ENCODE data around the gene LIN28B.
A peak's percentile ranks its signal among the peaks of the same experiment; 100 is the strongest.

Gene LIN28B

GRCh38 chr6:104955491-104955890 is 1.4 kb upstream of the LIN28B start:
- ChIA-PET POLR2A (interaction anchor here (0.7 to 1.8 kb wide), 4 partner anchors 10 to 123 kb away, joined by 3 read pairs; no protein-coding TSS in a partner anchor), CTCF (interaction anchor here (0.6 to 7.2 kb wide), 14 partner anchors 10 to 467 kb away, joined by 3 to 41 read pairs (median 3); no protein-coding TSS in a partner anchor)
- Histone ChIP-seq H3K9me3 (ENCODE audit: control insufficient read depth, insufficient read depth, low read depth, low read length) (no peaks in the 10 kb centered on the region), H3K4me1 (ENCODE audit: control insufficient read depth, insufficient read depth, low read length) (peaks cover 3% of the 10 kb centered on the region; the same call in 1 of the 2 replicates), H3K4me3 (ENCODE audit: low read depth, low read length) (peak overlapping the region; percentile 80), H3K36me3 (ENCODE audit: control insufficient read depth in 2 of 2, insufficient read depth in 1 of 2, low read length in 2 of 2) (no peaks in the 10 kb centered on the region), H3K27ac (ENCODE audit: extremely low read depth, low read depth, low read length) (0 out of 2 replicates have a peak overlapping the region, but pooled peaks have one; percentile 61)
- TF ChIP-seq FEZF1 (tag by site-specific recombination; IDR thresholded peaks at IDR 0.05): no peak
- no peak for TF ChIP-seq ZNF626 (tag by site-specific recombination; IDR thresholded peaks at IDR 0.05)
- no peak for TF ChIP-seq ZNF580 (tag by site-specific recombination; IDR thresholded peaks at IDR 0.05)
- 0 out of 2 replicates have a peak, but pooled peaks have one; percentile 9 for TF ChIP-seq ZFP37 (tag by site-specific recombination; IDR thresholded peaks at IDR 0.05)
- no peak for TF ChIP-seq ZNF404 (tag by site-specific recombination; IDR thresholded peaks at IDR 0.05)
- TF ChIP-seq ZNF24 (tag by site-specific recombination; IDR thresholded peaks at IDR 0.05): no peak
- TF ChIP-seq OSR2 (tag by site-specific recombination; IDR thresholded peaks at IDR 0.05): peak; percentile 38; the same call in 1 of the 2 replicates
- 0 out of 2 replicates have a peak, but pooled peaks have one; percentile 10 for TF ChIP-seq ZNF501 (tag by site-specific recombination; IDR thresholded peaks at IDR 0.05)
- TF ChIP-seq ZNF560 (tag by site-specific recombination; IDR thresholded peaks at IDR 0.05; ENCODE audit: borderline replicate concordance): no peak
- no peak for TF ChIP-seq ZNF175 (tag by site-specific recombination; IDR thresholded peaks at IDR 0.05)
- no peak for TF ChIP-seq ZNF561 (tag by site-specific recombination; IDR thresholded peaks at IDR 0.05; ENCODE audit: borderline replicate concordance)
- TF ChIP-seq ZBTB7A (tag by site-specific recombination; IDR thresholded peaks at IDR 0.05; ENCODE audit: low read depth): no peak
- TF ChIP-seq SP2 (tag by site-specific recombination; IDR thresholded peaks at IDR 0.05): no peak
- TF ChIP-seq MZF1 (tag by site-specific recombination; IDR thresholded peaks at IDR 0.05; ENCODE audit: borderline replicate concordance): peak; percentile 55; the same call in 1 of the 2 replicates
- TF ChIP-seq ZNF121 (tag by site-specific recombination; IDR thresholded peaks at IDR 0.05): no peak
- no peak for TF ChIP-seq HOXC10 (CRISPR knock-in tag; IDR thresholded peaks at IDR 0.05)
- TF ChIP-seq, protein P1, sequence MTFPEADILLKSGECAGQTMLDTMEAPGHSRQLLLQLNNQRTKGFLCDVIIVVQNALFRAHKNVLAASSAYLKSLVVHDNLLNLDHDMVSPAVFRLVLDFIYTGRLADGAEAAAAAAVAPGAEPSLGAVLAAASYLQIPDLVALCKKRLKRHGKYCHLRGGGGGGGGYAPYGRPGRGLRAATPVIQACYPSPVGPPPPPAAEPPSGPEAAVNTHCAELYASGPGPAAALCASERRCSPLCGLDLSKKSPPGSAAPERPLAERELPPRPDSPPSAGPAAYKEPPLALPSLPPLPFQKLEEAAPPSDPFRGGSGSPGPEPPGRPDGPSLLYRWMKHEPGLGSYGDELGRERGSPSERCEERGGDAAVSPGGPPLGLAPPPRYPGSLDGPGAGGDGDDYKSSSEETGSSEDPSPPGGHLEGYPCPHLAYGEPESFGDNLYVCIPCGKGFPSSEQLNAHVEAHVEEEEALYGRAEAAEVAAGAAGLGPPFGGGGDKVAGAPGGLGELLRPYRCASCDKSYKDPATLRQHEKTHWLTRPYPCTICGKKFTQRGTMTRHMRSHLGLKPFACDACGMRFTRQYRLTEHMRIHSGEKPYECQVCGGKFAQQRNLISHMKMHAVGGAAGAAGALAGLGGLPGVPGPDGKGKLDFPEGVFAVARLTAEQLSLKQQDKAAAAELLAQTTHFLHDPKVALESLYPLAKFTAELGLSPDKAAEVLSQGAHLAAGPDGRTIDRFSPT (tag by site-specific recombination; IDR thresholded peaks at IDR 0.05): no peak

- ChIA-PET CTCF (interaction anchor here (0.6 to 7.2 kb wide), 12 partner anchors 9 to 273 kb away, joined by 3 to 41 read pairs (median 4); no protein-coding TSS in a partner anchor), POLR2A (interaction anchor here (0.7 to 2.6 kb wide), 8 partner anchors 10 to 103 kb away, joined by 3 to 10 read pairs (median 5); partner anchors contain the start of gene HACE1)
- peak overlapping the region; percentile 85 for H3K27ac ChIP-seq (ENCODE audit: extremely low read depth, low read depth, low read length)
- TF ChIP-seq ZNF169 (tag by site-specific recombination; IDR thresholded peaks at IDR 0.05) (no peak), ZBTB20 (tag by site-specific recombination; IDR thresholded peaks at IDR 0.05) (peak; percentile 13; the same call in 1 of the 2 replicates), ZNF701 (tag by site-specific recombination; IDR thresholded peaks at IDR 0.05) (no peak), ZNF654 (tag by site-specific recombination; IDR thresholded peaks at IDR 0.05; ENCODE audit: low read depth) (no peak; the same call in 1 of the 2 replicates), ZNF843 (tag by site-specific recombination; IDR thresholded peaks at IDR 0.05) (0 out of 2 replicates have a peak, but pooled peaks have one; percentile 37), ZNF354C (tag by site-specific recombination; IDR thresholded peaks at IDR 0.05; ENCODE audit: borderline replicate concordance, low read depth) (no peak), OVOL3 (tag by site-specific recombination; IDR thresholded peaks at IDR 0.05) (no peak), ZNF670 (tag by site-specific recombination; IDR thresholded peaks at IDR 0.05; ENCODE audit: low read depth) (no peak)
- TF ChIP-seq, protein P2, sequence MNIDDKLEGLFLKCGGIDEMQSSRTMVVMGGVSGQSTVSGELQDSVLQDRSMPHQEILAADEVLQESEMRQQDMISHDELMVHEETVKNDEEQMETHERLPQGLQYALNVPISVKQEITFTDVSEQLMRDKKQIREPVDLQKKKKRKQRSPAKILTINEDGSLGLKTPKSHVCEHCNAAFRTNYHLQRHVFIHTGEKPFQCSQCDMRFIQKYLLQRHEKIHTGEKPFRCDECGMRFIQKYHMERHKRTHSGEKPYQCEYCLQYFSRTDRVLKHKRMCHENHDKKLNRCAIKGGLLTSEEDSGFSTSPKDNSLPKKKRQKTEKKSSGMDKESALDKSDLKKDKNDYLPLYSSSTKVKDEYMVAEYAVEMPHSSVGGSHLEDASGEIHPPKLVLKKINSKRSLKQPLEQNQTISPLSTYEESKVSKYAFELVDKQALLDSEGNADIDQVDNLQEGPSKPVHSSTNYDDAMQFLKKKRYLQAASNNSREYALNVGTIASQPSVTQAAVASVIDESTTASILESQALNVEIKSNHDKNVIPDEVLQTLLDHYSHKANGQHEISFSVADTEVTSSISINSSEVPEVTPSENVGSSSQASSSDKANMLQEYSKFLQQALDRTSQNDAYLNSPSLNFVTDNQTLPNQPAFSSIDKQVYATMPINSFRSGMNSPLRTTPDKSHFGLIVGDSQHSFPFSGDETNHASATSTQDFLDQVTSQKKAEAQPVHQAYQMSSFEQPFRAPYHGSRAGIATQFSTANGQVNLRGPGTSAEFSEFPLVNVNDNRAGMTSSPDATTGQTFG (tag by site-specific recombination; IDR thresholded peaks at IDR 0.05; ENCODE audit: borderline replicate concordance): no peak
These were observed 778 bp upstream of the LIN28B start for GRCh38 chr6:104955927-104956730.

More at GRCh38 chr6:104955927-104956730, 778 bp upstream of the LIN28B start:
- Histone ChIP-seq H3K36me3 (ENCODE audit: control insufficient read depth in 2 of 2, insufficient read depth in 1 of 2, low read length in 2 of 2) (no peaks in the 10 kb centered on the region; a peak in 1 of 3 replicates), H3K9me3 (ENCODE audit: control insufficient read depth, insufficient read depth, low read depth, low read length) (no peaks in the 10 kb centered on the region), H3K4me1 (ENCODE audit: control insufficient read depth, insufficient read depth, low read length) (peaks cover 3% of the 10 kb centered on the region; the same call in 1 of the 2 replicates), H3K4me3 (ENCODE audit: low read depth, low read length) (peak overlapping the region; percentile 80)

Data from HEK293 (cell line).